CD4-positive, CD25-positive, alpha-beta regulatory T cell (primary cell): Measurements from ENCODE around the gene CFAP97D2. TPM values are rescaled to one million over a fixed set of nuclear protein-coding genes. Genes with fewer than 3 reads are reported as not detected.
A peak's percentile ranks its signal among the peaks of the same experiment; 100 is the strongest.
"Not testable (repeated sequence)": the region's sequence is repeated elsewhere in the genome, so short reads cannot be mapped to it uniquely, and the experiment has no call there.

Experiments used
- ATAC-seq, 2 donors: fragments of 150-1000 bp; cut with Tn5 transposase; one replicate each; pipeline ENCODE4 v1.10.0; 2021; ENCODE audit warnings: low read depth in 2 of 2, moderate number of reproducible peaks in 2 of 2, moderate library complexity in 1 of 2
- DNase-seq, 3 donors: peaks; one replicate each; pipeline versions ENCODE4 v3.0.0 to v3.0.0-alpha.2; 2012 to 2022; ENCODE audit warnings: mixed read lengths in 1 of 3
- H3K27ac ChIP-seq: one replicate; pipeline ENCODE4 v1.7.0; 2013; ENCODE audit warnings: mild to moderate bottlenecking, low read length; ENCODE audit not compliant: insufficient read depth, poor library complexity, severe bottlenecking
- H3K27me3 ChIP-seq: one replicate; pipeline ENCODE4 v1.7.0; 2013; ENCODE audit warnings: low read length; ENCODE audit not compliant: control insufficient read depth, insufficient read depth
- H3K36me3 ChIP-seq: one replicate; pipeline ENCODE4 v1.7.0; 2013; ENCODE audit warnings: mild to moderate bottlenecking, low read length, moderate library complexity; ENCODE audit not compliant: control insufficient read depth, insufficient read depth
- H3K4me1 ChIP-seq: 2 replicates; pipeline ENCODE4 v1.7.0; 2013; ENCODE audit warnings: mild to moderate bottlenecking, low read length; ENCODE audit not compliant: insufficient read depth, control insufficient read depth, poor library complexity, severe bottlenecking
- H3K4me3 ChIP-seq: one replicate; pipeline ENCODE4 v1.7.0; 2013; ENCODE audit warnings: low read depth, mild to moderate bottlenecking, low read length, moderate library complexity
- H3K9me3 ChIP-seq, 2 experiments: 1 replicate in 1 of 2; 2 replicates in 1 of 2; pipeline ENCODE4 v1.7.0; 2013; ENCODE audit warnings: low read length in 2 of 2, mild to moderate bottlenecking in 1 of 2, moderate library complexity in 1 of 2; ENCODE audit not compliant: control insufficient read depth in 2 of 2
- H3K27ac Mint-ChIP-seq, 3 donors: one replicate each; pipeline ENCODE4 v1.8.0; 2020 to 2022; ENCODE audit warnings: mild to moderate bottlenecking in 3 of 3, mixed read lengths in 3 of 3, moderate library complexity in 2 of 3
- H3K27me3 Mint-ChIP-seq: one replicate; pipeline ENCODE4 v1.8.0; 2022; ENCODE audit warnings: mild to moderate bottlenecking, mixed read lengths
- H3K36me3 Mint-ChIP-seq: one replicate; pipeline ENCODE4 v1.8.0; 2020; ENCODE audit warnings: mixed read lengths
- H3K4me1 Mint-ChIP-seq, 4 donors: one replicate each; pipeline ENCODE4 v1.8.0; 2020 to 2022; ENCODE audit warnings: mixed read lengths in 4 of 4, mild to moderate bottlenecking in 1 of 4
- H3K4me3 Mint-ChIP-seq, 4 donors: one replicate each; pipeline ENCODE4 v1.8.0; 2020 to 2022; ENCODE audit warnings: mild to moderate bottlenecking in 4 of 4, mixed read lengths in 4 of 4, moderate library complexity in 3 of 4
- H3K9me3 Mint-ChIP-seq, 7 donors: one replicate each; pipeline ENCODE4 v1.8.0; 2020 to 2022; ENCODE audit warnings: mixed read lengths in 7 of 7, mild to moderate bottlenecking in 3 of 7, moderate library complexity in 2 of 7
- polyA plus RNA-seq, 4 donors: library from polyadenylated mRNA; unstranded; fragments of 300-500 nt; fragmentation: Illumina TruSeq; gene quantifications; one replicate each; pipeline ENCODE4 v1.2.3, GENCODE V29; 2021
- total RNA-seq: library from RNA; stranded (reverse); gene quantifications from one replicate; pipeline ENCODE4 v1.2.3, GENCODE V29; 2022

The CFAP97D2 gene
- total and polyA plus RNA-seq, 5 donors from 2014 or later, result 0.22 to 0.86 TPM; not detected in 3

DNA sequence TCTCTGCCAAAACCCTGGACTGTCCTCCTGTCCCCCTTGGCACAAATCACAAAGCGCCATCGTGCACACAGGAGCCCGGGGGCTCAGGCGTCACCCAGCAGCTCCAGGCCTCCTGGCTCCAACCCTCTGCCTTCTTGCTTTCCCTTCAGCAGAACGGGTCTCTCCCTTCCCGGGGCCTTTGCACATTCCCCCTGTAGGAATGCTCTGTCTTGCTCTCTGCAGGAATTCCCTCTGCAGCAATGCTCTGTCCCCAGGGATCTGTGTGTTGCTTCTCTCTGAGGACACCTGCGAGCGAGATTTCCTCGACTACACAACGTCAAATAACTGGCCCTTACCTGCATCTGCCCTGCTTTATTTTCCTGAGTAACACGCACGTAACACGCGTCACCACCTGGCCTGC lies 33.3 kb upstream of the CFAP97D2 start:
- Mint-ChIP-seq H3K36me3 (peaks cover 7% of the 10 kb centered on the region), H3K27ac (peak overlapping the region in 1 of 3 donors; percentile 97), H3K27me3 (no peaks in the 10 kb centered on the region), H3K9me3 (no peaks in the 10 kb centered on the region), H3K4me1 (peaks cover 11 to 58% (median 37%) of the 10 kb centered on the region in 4 donors), H3K4me3 (peak overlapping the region in 3 of 4 donors; percentile 74)
- H3K4me1 ChIP-seq, result peaks cover 98% of the 10 kb centered on the region
- H3K9me3 ChIP-seq, result no peaks in the 10 kb centered on the region
- H3K36me3 ChIP-seq, result no peaks in the 10 kb centered on the region
- H3K27ac ChIP-seq, result peak overlapping the region; percentile 96
- no peak for DNase-seq
- H3K27me3 ChIP-seq, result no peaks in the 10 kb centered on the region
- no peak for ATAC-seq
- peak overlapping the region; percentile 31 for H3K4me3 ChIP-seq

- Histone ChIP-seq H3K9me3 (no peaks in the 10 kb centered on the region), H3K4me3 (no peak overlapping the region), H3K27me3 (no peaks in the 10 kb centered on the region), H3K27ac (peak overlapping the region; percentile 96), H3K36me3 (no peaks in the 10 kb centered on the region), H3K4me1 (peaks cover 98% of the 10 kb centered on the region)
- ATAC-seq (no peak), DNase-seq (no peak)
- Mint-ChIP-seq H3K27ac (peak overlapping the region in 1 of 3 donors; percentile 97), H3K27me3 (no peaks in the 10 kb centered on the region), H3K4me3 (peak overlapping the region in 3 of 4 donors; percentile 74), H3K36me3 (peaks cover 7% of the 10 kb centered on the region), H3K4me1 (peaks cover 11 to 63% (median 41%) of the 10 kb centered on the region in 4 donors), H3K9me3 (no peaks in the 10 kb centered on the region)
These were observed 32.9 kb upstream of the CFAP97D2 start for GRCh38 chr13:114146173-114146572.

- H3K27ac Mint-ChIP-seq, result peak overlapping the region in 1 of 3 donors; percentile 97
These were observed 32.4 kb upstream of the CFAP97D2 start for GRCh38 chr13:114146629-114147028.

GRCh38 chr13:114147803-114148520 lies 31.1 kb upstream of the CFAP97D2 start:
- Mint-ChIP-seq H3K27ac (peak overlapping the region; percentile 99 to 100 (median 99)), H3K27me3 (no peaks in the 10 kb centered on the region), H3K36me3 (peaks cover 7% of the 10 kb centered on the region), H3K9me3 (no peaks in the 10 kb centered on the region), H3K4me3 (peak overlapping the region; percentile 82 to 89 (median 86)), H3K4me1 (peaks cover 12 to 81% (median 55%) of the 10 kb centered on the region in 4 donors)
- Histone ChIP-seq H3K27ac (peak overlapping the region; percentile 96), H3K4me1 (peaks cover 96% of the 10 kb centered on the region), H3K27me3 (no peaks in the 10 kb centered on the region), H3K36me3 (no peaks in the 10 kb centered on the region), H3K9me3 (no peaks in the 10 kb centered on the region), H3K4me3 (peak overlapping the region; percentile 57)
- DNase-seq, result no peak
- peak; percentile 4 to 5 for ATAC-seq

More at GRCh38 chr13:114146629-114147028, 32.4 kb upstream of the CFAP97D2 start:
- H3K9me3 ChIP-seq, result no peaks in the 10 kb centered on the region
- ATAC-seq (no peak), DNase-seq (no peak)
- no peaks in the 10 kb centered on the region for H3K27me3 ChIP-seq
- peaks cover 98% of the 10 kb centered on the region for H3K4me1 ChIP-seq
- H3K4me3 ChIP-seq, result no peak overlapping the region
- H3K27me3 Mint-ChIP-seq, result no peaks in the 10 kb centered on the region
- peaks cover 7% of the 10 kb centered on the region for H3K36me3 Mint-ChIP-seq
- H3K4me1 Mint-ChIP-seq, result peaks cover 11 to 68% (median 46%) of the 10 kb centered on the region in 4 donors
- H3K9me3 Mint-ChIP-seq, result no peaks in the 10 kb centered on the region
- no peaks in the 10 kb centered on the region for H3K36me3 ChIP-seq
- H3K27ac ChIP-seq, result peak overlapping the region; percentile 96
- H3K4me3 Mint-ChIP-seq, result peak overlapping the region; percentile 64 to 74 (median 74)

DNA sequence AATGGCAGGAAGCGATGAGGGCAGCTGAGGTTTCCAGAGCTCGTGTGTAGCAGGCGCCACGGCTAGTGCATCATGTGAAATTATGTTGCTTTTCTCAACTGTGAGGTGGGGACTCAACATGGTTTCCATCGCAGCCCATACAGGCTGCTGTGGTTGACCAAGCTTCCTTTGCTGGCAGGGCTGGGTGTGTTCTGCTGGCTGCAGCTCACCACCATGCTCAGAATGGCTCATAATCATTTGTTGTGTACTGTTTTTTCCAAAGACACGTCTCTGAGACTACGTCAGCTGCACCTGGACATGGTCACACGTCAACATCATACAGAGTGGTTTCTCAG lies 30.6 kb upstream of the CFAP97D2 start:
- H3K36me3 Mint-ChIP-seq, result peaks cover 7% of the 10 kb centered on the region
- no peaks in the 10 kb centered on the region for H3K36me3 ChIP-seq
- no peaks in the 10 kb centered on the region for H3K9me3 ChIP-seq
- H3K9me3 Mint-ChIP-seq, result peaks cover 0 to 2% (median 0%) of the 10 kb centered on the region in 7 donors
- H3K4me3 Mint-ChIP-seq, result peak overlapping the region; percentile 82 to 89 (median 86)
- H3K4me1 ChIP-seq, result peaks cover 90% of the 10 kb centered on the region
- peak overlapping the region; percentile 96 for H3K27ac ChIP-seq
- H3K4me1 Mint-ChIP-seq, result peaks cover 17 to 86% (median 59%) of the 10 kb centered on the region in 4 donors
- ATAC-seq (peak; percentile 94 to 97), DNase-seq (peak; percentile 80 to 98 (median 96))
- no peaks in the 10 kb centered on the region for H3K27me3 ChIP-seq
- H3K27ac Mint-ChIP-seq, result peak overlapping the region; percentile 99 to 100 (median 99)
- peak overlapping the region; percentile 57 for H3K4me3 ChIP-seq
- peaks cover 4% of the 10 kb centered on the region for H3K27me3 Mint-ChIP-seq

DNA sequence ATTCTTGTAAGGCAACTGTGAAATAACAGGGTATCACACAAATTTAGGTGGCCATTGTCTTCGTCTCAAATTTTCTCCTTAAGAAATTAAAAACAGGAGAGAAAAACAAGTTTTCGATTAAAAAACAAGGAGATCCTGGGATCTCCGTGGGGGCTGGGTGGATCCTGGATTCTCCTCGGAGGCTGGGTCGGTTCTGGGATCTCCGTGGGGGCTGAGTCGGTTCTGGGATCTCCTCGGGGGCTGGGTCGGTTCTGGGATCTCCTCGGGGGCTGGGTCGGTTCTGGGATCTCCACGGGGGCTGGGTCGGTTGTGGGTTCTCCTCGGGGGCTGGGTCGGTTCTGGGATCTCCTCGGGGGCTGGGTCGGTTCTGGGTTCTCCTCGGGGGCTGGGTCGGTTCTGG lies 30.2 kb upstream of the CFAP97D2 start:
- H3K4me3 Mint-ChIP-seq, result peak overlapping the region; percentile 82 to 89 (median 86)
- H3K9me3 Mint-ChIP-seq, DNase-seq, H3K9me3 ChIP-seq, H3K27me3 Mint-ChIP-seq, ATAC-seq, H3K36me3 ChIP-seq, H3K27me3 ChIP-seq: not testable (repeated sequence)
- Histone ChIP-seq H3K4me1 (peaks cover 86% of the 10 kb centered on the region), H3K4me3 (peak overlapping the region; percentile 57), H3K27ac (peak overlapping the region; percentile 96)
- peaks cover 10% of the 10 kb centered on the region for H3K36me3 Mint-ChIP-seq
- H3K27ac Mint-ChIP-seq, result peak overlapping the region; percentile 99 to 100 (median 99)
- H3K4me1 Mint-ChIP-seq, result peaks cover 21 to 90% (median 63%) of the 10 kb centered on the region in 4 donors

DNA sequence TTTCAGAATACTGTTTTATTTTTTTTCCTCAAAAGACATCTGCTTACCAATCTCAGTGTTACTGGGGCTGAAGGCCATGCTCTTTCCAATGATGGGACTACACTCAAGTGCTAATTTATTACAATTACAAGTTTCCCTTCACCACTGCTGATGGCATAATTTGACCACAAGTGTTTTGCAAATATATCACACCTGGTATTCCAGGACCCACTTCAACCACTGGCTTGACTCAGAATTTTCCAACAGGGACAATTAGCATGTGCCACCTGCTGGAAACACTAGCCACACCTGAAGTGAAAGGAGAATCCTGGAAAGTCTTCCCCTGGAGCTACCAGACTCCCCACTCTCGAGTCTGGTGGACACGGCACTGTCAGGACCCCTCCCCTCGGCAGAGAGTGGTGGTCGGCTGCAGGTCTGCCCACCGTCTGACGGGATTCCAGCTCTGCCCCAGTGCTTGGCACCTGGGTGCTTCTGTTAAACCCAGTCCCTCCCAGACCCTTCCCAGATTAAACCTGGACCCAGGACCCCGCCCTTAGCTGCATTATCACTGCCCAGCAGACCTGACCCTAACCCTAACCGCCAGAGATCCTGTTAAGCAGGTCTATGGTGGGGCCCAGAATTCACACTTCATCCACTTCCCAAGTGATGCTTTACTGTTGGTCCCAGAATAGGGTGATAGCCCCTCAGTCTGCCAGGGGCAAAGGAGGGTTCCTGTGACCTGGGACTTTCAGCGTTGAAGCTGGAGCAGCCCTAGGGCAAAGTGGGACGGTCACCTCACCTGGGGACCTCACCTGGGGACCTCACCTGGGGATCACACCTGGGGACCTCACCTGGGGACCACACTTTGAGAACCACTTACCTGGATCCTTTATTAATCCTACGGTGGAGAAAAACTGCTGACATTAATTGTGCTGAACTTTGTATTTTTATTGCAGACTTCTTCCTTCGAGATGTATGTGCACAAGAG lies 29.0 kb upstream of the CFAP97D2 start:
- peak overlapping the region; percentile 96 for H3K27ac ChIP-seq
- H3K36me3 Mint-ChIP-seq, result peaks cover 12% of the 10 kb centered on the region

More for the DNA sequence above, 29.0 kb upstream of the CFAP97D2 start:
- H3K27ac Mint-ChIP-seq, result peak overlapping the region; percentile 99 to 100 (median 99)
- Histone ChIP-seq H3K27me3 (no peaks in the 10 kb centered on the region), H3K36me3 (no peaks in the 10 kb centered on the region), H3K4me1 (peaks cover 82% of the 10 kb centered on the region), H3K9me3 (no peaks in the 10 kb centered on the region), H3K4me3 (peak overlapping the region; percentile 61)
- H3K27me3 Mint-ChIP-seq, result peaks cover 4% of the 10 kb centered on the region
- peaks cover 0 to 6% (median 0%) of the 10 kb centered on the region in 7 donors for H3K9me3 Mint-ChIP-seq
- ATAC-seq (no peak), DNase-seq (no peak)
- peaks cover 23 to 91% (median 66%) of the 10 kb centered on the region in 4 donors for H3K4me1 Mint-ChIP-seq
- peak overlapping the region; percentile 77 to 85 (median 82) for H3K4me3 Mint-ChIP-seq
